Stimulated activated naive B cell treated with anti-CD40 and anti-IgM and Interleukin-4, amounts not matched to agents 10 μg/mL and 1 μg/mL and 100 μg/mL, for 72 hours (primary cell): ENCODE results near the gene BCOR.

Source experiments
- ATAC-seq, 2 donors: fragments of 150-1000 bp; cut with Tn5 transposase; replicated peaks; 2 replicates each; pipeline ENCODE4 v1.10.0; 2021; ENCODE audit warnings: moderate library complexity in 1 of 2
- DNase-seq: peaks from one replicate; pipeline ENCODE4 v3.0.0; 2021
- H3K27ac Mint-ChIP-seq: one replicate; pipeline ENCODE4 v1.8.0; 2022; ENCODE audit warnings: mild to moderate bottlenecking, mixed read lengths
- H3K27me3 Mint-ChIP-seq, 2 donors: one replicate each; pipeline ENCODE4 v1.8.0; 2022; ENCODE audit warnings: mixed read lengths in 2 of 2
- H3K36me3 Mint-ChIP-seq, 2 donors: one replicate each; pipeline ENCODE4 v1.8.0; 2022; ENCODE audit warnings: mixed read lengths in 2 of 2, mild to moderate bottlenecking in 1 of 2
- H3K4me1 Mint-ChIP-seq, 2 donors: one replicate each; pipeline ENCODE4 v1.8.0; 2022; ENCODE audit warnings: mixed read lengths in 2 of 2, mild to moderate bottlenecking in 1 of 2
- H3K4me3 Mint-ChIP-seq, 2 donors: one replicate each; pipeline ENCODE4 v1.8.0; 2022; ENCODE audit warnings: mild to moderate bottlenecking in 2 of 2, mixed read lengths in 2 of 2, moderate library complexity in 1 of 2
- H3K9me3 Mint-ChIP-seq, 2 donors: one replicate each; pipeline ENCODE4 v1.8.0; 2022; ENCODE audit warnings: mixed read lengths in 2 of 2, mild to moderate bottlenecking in 1 of 2

Gene BCOR

DNA sequence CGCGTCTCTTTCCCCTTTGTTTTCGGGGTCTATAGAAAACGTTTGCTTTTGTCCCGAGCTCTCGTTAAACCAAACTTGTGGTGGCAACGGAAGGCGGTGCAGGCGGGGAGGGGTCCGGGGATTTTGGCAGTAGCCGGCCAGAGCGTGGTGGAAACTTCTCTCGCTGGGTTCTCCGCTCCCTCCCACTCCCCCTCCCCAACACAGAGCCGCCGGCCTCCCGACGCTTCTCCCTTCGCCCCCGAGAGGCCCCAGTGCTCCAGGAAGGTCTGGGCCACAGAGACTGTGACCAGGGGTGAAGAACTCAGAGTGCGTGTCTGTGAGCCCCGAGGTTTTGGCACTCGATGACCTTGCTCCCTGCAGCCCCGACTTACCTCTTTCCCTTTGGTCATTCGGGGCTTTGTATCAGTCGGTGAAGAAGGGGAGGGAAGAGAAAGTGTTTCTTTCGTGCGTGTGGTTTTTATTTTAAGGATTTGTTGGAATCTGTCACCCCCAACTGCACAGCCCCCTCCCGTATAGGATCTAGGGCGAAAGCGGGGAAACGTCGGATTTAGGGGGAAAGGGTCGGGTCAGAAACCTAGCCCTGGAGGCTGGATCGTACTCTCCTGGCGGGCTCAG lies 9.0 kb upstream of the BCOR start:
- Mint-ChIP-seq H3K4me3 (peak overlapping the region; percentile 88 to 89), H3K4me1 (peaks cover 5 to 10% of the 10 kb centered on the region in 2 donors), H3K9me3 (no peaks in the 10 kb centered on the region)

DNA sequence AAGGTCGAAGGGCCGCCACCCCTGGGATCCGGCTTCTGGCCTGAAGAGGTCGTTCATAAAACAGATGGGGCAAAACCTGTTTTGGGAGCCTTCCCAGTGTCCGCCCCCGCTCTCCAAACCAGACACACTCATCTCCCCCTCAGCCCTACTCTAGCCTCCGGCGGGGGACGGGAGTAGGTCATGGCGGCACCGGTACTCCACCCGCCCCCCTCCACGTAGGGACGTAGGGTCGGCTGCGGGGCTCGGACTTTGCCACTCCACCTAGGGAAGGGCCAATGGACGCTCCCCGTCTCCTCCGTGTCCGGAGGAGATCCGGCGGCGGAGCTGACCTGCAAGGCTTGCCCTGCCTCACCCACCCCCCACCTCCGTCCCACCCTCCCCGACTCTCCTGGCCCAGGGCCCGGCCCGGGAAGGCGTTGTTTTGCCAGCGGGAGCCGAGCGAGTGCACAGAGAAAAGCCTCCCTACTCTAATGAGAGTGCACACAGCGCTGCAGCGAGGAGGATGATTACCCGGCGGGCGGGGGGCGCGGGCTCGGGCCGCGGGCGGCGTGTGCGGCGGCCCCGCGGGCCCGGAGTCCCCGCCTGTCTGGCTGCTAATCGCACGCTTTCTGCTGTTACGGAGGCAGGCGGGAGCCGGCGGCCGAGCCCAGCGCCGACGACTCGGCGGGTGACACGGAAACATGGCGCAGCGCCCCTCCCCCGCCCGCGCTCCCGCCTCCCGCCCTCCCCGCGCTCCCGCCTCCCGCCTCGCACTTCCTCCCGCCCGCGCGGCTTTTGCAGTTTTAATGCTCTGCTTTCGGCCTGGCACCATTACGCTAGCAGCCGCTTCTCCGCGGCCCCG lies 8.3 kb upstream of the BCOR start:
- Mint-ChIP-seq H3K4me3 (peak overlapping the region; percentile 88 to 89), H3K4me1 (peaks cover 8 to 12% of the 10 kb centered on the region in 2 donors), H3K36me3 (peaks cover 4 to 6% of the 10 kb centered on the region in 2 donors), H3K27me3 (peaks cover 0 to 12% of the 10 kb centered on the region in 2 donors), H3K9me3 (no peaks in the 10 kb centered on the region), H3K27ac (peak overlapping the region; percentile 94)
- DNase-seq (no peak), ATAC-seq (peak; percentile 33 to 34)

More for the DNA sequence above, 9.0 kb upstream of the BCOR start:
- H3K27ac Mint-ChIP-seq = peak overlapping the region; percentile 94
- no peak for DNase-seq
- peaks cover 0 to 15% of the 10 kb centered on the region in 2 donors for H3K27me3 Mint-ChIP-seq
- H3K36me3 Mint-ChIP-seq = peaks cover 4 to 6% of the 10 kb centered on the region in 2 donors
- ATAC-seq = no peak

DNA sequence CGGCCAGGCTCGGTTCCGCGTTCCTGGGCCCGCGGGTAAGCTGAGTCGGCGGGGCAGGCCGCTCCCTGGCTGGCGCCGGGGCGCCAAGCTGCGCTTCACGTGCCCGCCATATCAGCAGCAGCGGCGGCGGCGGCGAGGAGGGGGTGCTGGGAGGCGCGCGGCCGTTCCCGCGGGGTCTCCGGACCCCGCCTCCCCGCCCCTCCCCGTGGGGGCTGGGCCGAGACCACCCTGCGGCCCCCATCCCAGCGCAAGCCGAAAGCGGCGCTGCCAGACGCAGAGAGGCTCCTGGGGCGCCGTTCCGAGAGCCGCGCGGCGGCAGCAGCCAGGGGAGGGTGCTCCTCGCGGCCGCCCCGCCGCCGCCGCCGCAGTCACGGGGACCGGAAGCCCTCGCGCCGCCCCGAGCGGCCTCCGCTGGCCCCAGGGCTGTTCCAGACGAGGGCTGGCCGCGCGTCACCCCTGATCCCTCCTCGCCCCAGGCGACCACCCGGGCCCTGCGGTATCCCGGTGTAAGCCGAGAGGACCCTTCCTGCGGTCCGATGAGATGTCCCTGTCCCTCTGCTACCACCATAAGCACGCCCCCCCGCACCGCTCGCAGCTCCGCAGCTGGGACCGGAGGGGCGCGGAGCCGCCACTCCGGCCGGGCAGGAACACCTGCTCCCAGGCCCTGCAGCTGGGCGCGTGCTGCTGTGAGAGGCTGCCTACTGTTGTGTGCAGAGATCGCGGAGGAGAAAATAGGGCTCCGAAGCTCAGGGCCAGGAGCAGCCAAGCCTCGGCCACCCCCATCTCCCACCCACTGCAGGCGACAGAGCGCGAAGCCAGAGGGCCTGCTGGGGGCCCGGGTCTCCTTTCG lies 7.5 kb upstream of the BCOR start:
- Mint-ChIP-seq H3K27ac (peak overlapping the region; percentile 92), H3K4me1 (peaks cover 12 to 16% of the 10 kb centered on the region in 2 donors), H3K36me3 (peaks cover 4 to 6% of the 10 kb centered on the region in 2 donors)

DNA sequence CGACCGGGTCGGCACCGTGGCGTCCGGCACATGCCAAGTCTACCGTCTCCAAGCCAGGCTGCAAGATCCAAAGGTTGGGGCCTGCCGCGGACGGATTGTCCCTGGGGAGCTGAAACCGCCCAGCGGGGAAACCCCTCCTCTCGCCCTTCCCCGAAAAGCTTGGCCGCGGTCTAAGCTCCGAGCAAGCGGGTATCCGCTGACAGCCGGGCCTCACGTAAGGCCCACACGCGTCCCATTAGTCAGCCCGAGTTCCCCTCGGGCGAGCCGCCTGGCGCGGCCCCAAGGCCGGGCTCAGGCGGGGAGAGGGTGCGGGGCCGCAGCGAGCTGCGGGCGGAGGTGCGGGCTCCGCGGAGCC lies 6.8 kb upstream of the BCOR start:
- peaks cover 0 to 9% of the 10 kb centered on the region in 2 donors for H3K27me3 Mint-ChIP-seq
- peak overlapping the region; percentile 56 to 75 for H3K4me3 Mint-ChIP-seq
- no peaks in the 10 kb centered on the region for H3K9me3 Mint-ChIP-seq
- peaks cover 14 to 22% of the 10 kb centered on the region in 2 donors for H3K4me1 Mint-ChIP-seq
- H3K36me3 Mint-ChIP-seq = peaks cover 4 to 6% of the 10 kb centered on the region in 2 donors
- H3K27ac Mint-ChIP-seq = peak overlapping the region; percentile 37
- ATAC-seq = peak; percentile 62 to 64
- DNase-seq = peak; percentile 68

More for the DNA sequence above, 7.5 kb upstream of the BCOR start:
- peaks cover 0 to 9% of the 10 kb centered on the region in 2 donors for H3K27me3 Mint-ChIP-seq
- DNase-seq = no peak
- H3K4me3 Mint-ChIP-seq = peak overlapping the region; percentile 88 to 89
- no peaks in the 10 kb centered on the region for H3K9me3 Mint-ChIP-seq
- peak; percentile 35 to 48 for ATAC-seq

DNA sequence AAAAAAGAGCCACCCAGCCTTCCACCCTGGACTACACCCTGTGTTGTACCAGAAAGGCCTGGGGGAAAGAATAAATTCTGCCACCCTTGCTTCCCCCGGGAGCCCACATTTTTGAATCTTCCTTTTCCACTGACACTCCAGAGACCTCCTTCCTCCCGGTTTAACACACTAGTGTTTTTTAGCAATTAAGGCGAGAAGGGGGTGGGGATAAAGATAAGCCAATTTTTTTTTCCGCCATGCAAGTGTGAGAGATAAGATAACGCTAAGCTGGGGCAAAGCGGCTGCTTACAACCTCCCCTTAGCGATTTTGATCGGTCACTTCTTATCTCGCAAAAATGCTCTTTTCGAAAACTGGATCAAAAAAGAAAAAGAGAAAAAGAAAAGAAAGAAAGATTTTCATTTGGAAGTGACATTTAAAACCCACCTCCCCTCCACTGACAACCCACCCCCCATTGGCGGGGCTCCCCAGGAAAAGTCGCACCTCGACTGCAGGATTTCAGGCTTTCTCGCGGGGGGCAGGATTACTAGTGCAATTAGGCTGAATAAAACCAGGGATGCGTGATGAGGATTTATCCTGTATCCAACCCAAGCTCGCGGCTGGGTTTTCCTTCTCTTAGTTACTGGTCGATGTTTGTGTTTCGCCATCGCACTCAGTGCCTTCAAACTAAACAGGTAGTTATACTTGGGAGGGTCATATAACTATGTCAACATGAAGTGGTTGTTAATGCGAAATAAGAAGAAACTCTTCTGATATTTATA lies 6.0 kb upstream of the BCOR start:
- Mint-ChIP-seq H3K4me1 (peaks cover 15 to 31% of the 10 kb centered on the region in 2 donors), H3K4me3 (no peak overlapping the region), H3K27ac (peak overlapping the region; percentile 37), H3K27me3 (peaks cover 0 to 9% of the 10 kb centered on the region in 2 donors), H3K9me3 (no peaks in the 10 kb centered on the region), H3K36me3 (peaks cover 4 to 6% of the 10 kb centered on the region in 2 donors)
- ATAC-seq (no peak), DNase-seq (no peak)

DNA sequence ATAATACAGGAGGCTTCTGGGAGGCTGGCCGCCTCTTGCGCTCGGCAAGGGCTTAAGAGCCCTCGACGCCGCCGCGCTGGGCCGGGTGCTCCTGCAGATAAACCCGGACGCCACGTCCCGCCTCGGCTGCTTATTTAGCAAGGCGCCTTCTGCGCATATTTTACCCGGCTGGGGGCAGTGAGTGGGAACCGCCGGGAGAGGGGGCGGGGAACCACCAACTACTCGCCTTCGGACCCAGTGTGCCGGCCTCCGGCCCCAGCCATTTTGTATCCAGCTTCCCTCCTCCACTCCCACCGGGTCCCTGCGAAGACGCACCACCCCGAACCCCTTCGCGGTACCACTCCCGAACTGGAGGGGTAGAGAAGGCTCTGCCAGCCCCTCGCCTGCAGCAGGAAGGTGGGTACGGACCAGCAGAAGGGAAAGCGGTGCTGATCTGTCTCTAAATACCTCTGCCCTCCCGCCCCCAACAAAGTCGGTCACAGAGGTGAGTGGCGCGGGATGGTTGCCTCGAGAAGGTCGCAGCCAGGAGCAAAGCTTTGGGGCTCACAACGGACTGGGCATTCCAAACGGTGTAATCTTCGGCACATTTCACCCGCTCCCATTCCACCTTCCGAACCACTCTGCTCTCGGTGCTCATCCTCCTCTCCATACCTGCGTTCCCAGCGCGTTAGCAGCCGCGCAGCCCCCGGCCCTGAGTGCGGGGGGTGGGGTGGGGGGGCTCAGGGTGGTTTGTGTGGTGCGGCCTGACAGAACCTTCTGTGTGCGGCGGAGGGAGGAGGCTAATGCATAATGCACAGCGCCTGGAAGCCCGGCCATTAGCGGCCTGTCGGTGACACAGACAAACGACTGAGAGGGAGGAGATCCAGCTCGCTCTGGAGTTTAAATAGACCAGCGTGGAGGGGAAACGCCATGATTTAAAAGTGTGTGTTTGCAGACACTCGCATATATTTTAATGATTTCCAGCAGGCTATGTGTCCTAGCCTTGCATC lies 4.9 kb upstream of the BCOR start:
- DNase-seq = no peak
- Mint-ChIP-seq H3K9me3 (no peaks in the 10 kb centered on the region), H3K4me3 (peak overlapping the region in 1 of 2 donors; percentile 6), H3K4me1 (peaks cover 13 to 32% of the 10 kb centered on the region in 2 donors), H3K36me3 (peaks cover 4% of the 10 kb centered on the region in 2 donors), H3K27me3 (peaks cover 0 to 6% of the 10 kb centered on the region in 2 donors), H3K27ac (peak overlapping the region; percentile 77)
- no peak for ATAC-seq

DNA sequence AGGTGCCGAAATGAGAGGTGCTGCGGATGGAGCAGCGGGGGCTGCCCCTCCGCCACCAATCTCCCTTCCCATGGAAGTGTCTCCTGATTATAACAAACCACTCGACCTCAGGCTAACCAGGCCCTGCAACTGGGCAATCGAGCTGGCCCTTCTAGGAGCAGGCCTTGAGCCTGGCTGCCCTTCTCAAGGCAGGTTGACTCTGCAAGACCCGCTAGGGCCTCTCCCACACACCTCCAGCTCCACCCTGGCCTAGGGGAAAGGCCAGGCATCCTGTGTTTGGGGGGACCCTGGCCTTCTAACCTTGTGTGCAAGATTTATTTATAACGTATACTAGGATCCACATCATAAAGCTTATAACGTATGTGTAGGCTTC lies 3.7 kb upstream of the BCOR start:
- DNase-seq = no peak
- Mint-ChIP-seq H3K9me3 (no peaks in the 10 kb centered on the region), H3K27ac (no peak overlapping the region), H3K4me1 (peaks cover 8 to 27% of the 10 kb centered on the region in 2 donors), H3K36me3 (peaks cover under 1 to 4% of the 10 kb centered on the region in 2 donors), H3K4me3 (no peak overlapping the region), H3K27me3 (no peaks in the 10 kb centered on the region)
- no peak for ATAC-seq

DNA sequence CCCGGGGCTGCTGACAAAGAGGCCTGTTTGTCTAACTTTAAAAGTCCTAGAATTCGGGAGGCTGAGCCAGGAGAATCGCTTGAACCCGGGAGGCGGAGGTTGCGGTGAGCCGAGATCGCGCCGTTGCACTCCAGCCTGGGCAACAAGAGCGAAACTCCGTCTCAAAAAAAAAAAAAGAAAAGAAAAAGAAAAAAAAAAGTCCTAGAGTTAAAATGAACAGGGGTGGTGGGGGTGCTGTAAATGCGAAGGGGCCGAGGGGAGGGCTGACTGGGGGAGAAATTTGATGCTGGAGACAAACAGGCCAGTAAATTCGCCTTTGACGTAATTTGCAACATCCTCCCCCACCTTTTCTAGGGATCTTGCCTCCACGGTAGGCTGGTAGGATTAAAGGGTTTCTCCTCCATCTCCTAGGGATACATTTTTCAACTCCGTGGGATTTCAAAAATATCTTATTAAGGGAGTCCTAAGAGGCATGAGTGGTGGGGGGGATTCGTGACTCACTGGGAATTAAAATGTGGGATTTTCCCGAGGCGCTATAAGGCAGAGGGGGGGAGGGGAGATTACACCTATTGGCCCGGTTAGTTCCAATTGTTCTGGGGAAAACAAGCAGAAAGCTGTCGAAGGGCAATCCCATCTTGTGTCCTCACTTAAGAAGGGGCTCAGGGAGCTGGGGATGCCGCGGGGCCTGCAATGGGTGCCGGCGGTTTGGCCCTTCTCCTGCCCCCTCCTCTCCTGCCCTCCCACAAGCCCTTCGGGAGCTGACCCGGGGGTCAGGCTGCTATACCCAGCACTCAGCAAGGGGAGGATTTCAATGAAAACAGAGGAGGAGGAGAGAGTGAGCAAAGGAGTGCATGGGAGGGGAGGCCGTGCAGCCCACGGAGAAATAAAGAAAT lies 3.0 kb upstream of the BCOR start:
- DNase-seq (no peak), ATAC-seq (no peak)
- H3K9me3 Mint-ChIP-seq = no peaks in the 10 kb centered on the region
- H3K27ac Mint-ChIP-seq = peak overlapping the region; percentile 94
- peaks cover 4 to 7% of the 10 kb centered on the region in 2 donors for H3K36me3 Mint-ChIP-seq
- H3K4me3 Mint-ChIP-seq = peak overlapping the region in 1 of 2 donors; percentile 65
- H3K27me3 Mint-ChIP-seq = no peaks in the 10 kb centered on the region
- H3K4me1 Mint-ChIP-seq = peaks cover 7 to 27% of the 10 kb centered on the region in 2 donors

DNA sequence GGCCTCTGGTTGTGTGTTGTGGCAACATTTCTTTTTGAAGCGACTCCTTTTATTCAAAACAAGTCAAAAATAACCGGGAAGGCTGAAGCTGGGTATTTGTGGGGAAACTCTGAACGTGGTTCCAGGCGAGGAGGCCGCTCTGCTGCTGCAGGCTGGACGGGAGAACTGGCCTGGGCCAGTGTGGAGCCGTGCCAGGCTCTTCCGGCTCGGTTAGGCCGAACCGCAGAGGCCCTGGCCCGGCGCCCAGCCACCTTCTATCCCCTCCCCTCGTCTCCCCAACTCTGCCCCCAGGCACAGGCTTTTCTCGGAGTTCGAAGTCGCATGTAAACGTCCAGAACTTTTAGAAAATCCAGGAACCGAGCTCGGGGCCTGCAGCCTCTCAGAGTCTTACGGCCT lies 2.4 kb upstream of the BCOR start:
- ATAC-seq (no peak), DNase-seq (no peak)
- peak overlapping the region; percentile 65 to 68 for H3K4me3 Mint-ChIP-seq
- peaks cover 9 to 29% of the 10 kb centered on the region in 2 donors for H3K4me1 Mint-ChIP-seq
- peaks cover 0 to 3% of the 10 kb centered on the region in 2 donors for H3K27me3 Mint-ChIP-seq
- H3K9me3 Mint-ChIP-seq = no peaks in the 10 kb centered on the region
- H3K27ac Mint-ChIP-seq = peak overlapping the region; percentile 94
- H3K36me3 Mint-ChIP-seq = peaks cover 4 to 10% of the 10 kb centered on the region in 2 donors

DNA sequence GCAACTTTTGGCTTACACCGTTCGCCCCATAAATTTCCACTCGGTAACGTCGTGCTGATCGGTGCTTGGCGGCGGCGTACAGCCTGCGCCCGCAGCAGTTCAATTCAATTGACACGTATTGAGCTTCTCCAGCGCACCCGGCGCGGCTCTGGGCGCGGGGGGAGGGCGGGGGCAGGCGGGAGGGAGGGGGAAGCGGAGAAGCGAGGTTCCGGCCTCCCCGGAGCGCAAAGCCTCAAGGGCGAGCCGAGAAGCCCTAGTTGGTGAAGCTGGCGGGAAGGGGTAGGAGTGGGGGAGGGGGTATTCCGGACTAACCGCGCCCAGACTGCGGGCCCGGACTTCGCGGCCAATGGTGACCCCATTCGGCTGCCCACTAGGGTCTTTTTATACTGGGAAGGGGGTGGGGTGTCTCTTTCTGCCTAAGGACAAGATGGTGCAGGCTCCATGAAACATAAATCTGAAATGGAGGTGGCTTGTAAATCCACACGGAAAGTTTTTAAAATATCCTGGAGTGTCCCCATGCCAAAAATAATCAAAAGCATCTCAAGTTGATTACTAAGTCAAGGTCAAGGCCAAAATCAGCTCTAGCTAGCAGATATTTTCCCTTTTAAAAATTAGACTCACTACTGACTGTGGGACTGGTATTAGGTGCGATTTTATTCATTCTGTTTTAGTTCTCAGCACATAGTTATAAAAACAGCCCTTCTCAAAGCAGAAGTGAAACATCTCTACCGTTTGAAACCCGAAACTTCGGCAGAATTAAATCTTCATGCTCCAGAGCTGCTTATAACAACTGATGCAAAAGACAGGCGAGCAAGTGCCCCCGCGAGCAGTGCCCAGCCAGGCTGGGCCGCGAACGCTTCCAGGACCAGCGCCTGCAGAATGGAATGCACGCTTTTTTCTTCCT lies 1.5 kb upstream of the BCOR start:
- ATAC-seq = peak; percentile 54 to 55
- H3K36me3 Mint-ChIP-seq = peaks cover 5 to 14% of the 10 kb centered on the region in 2 donors
- DNase-seq = peak; percentile 50
- peaks cover 13 to 34% of the 10 kb centered on the region in 2 donors for H3K4me1 Mint-ChIP-seq
- H3K4me3 Mint-ChIP-seq = peak overlapping the region; percentile 84 to 88
- H3K9me3 Mint-ChIP-seq = no peaks in the 10 kb centered on the region
- peaks cover 0 to 7% of the 10 kb centered on the region in 2 donors for H3K27me3 Mint-ChIP-seq
- H3K27ac Mint-ChIP-seq = peak overlapping the region; percentile 98
